ENCODE data around the gene ZDHHC7.
"Not testable (repeated sequence)": the region's sequence is repeated elsewhere in the genome, so short reads cannot be mapped to it uniquely, and the experiment has no call there.

Gene ZDHHC7

GRCh38 chr16:85042606-85043005, 31.3 kb upstream of the ZDHHC7 start:
- no peak for DNase-seq (ENCODE audit: low spot score)

GRCh38 chr16:85042167-85042526, 30.8 kb upstream of the ZDHHC7 start:
- DNase-seq (ENCODE audit: low spot score): no peak

GRCh38 chr16:85041219-85042166, 30.2 kb upstream of the ZDHHC7 start:
- no peak for DNase-seq (ENCODE audit: low spot score)

- no peak for DNase-seq (ENCODE audit: low spot score)
Observed at GRCh38 chr16:85040685-85041084, 29.4 kb upstream of the ZDHHC7 start.

GRCh38 chr16:85037721-85038120, 26.4 kb upstream of the ZDHHC7 start:
- no peak for DNase-seq (ENCODE audit: low spot score)

- no peak for DNase-seq (ENCODE audit: low spot score)
Observed at GRCh38 chr16:85037050-85037410, 25.7 kb upstream of the ZDHHC7 start.

- DNase-seq (ENCODE audit: low spot score): no peak
Observed at GRCh38 chr16:85036236-85037049, 25.1 kb upstream of the ZDHHC7 start.

GRCh38 chr16:85034591-85035433, 23.5 kb upstream of the ZDHHC7 start:
- no peak for DNase-seq (ENCODE audit: low spot score)

GRCh38 chr16:85033171-85033570, 21.8 kb upstream of the ZDHHC7 start:
- no peak for DNase-seq (ENCODE audit: low spot score)

GRCh38 chr16:85032187-85032586, 20.9 kb upstream of the ZDHHC7 start:
- not testable (repeated sequence) for DNase-seq (ENCODE audit: low spot score)

- DNase-seq (ENCODE audit: low spot score): no peak
Observed at GRCh38 chr16:85031451-85031850, 20.1 kb upstream of the ZDHHC7 start.

GRCh38 chr16:85029981-85030401, 18.7 kb upstream of the ZDHHC7 start:
- DNase-seq (ENCODE audit: low spot score): no peak

GRCh38 chr16:85029408-85029784, 18.1 kb upstream of the ZDHHC7 start:
- DNase-seq (ENCODE audit: low spot score): peak; percentile 77

GRCh38 chr16:85028685-85029407, 17.5 kb upstream of the ZDHHC7 start:
- DNase-seq (ENCODE audit: low spot score): peak; percentile 72

- DNase-seq (ENCODE audit: low spot score): no peak
Observed at GRCh38 chr16:85027958-85028684, 16.8 kb upstream of the ZDHHC7 start.

- DNase-seq (ENCODE audit: low spot score): peak; percentile 95
Observed at GRCh38 chr16:85027349-85027957, 16.1 kb upstream of the ZDHHC7 start, which contains the start of gene KIAA0513. TSS of gene KIAA0513 (plus strand) at chr16:85027795. CDS start at chr16:85067072, 39,277 bp downstream.

- no peak for DNase-seq (ENCODE audit: low spot score)
Observed at GRCh38 chr16:85026703-85027102, 15.4 kb upstream of the ZDHHC7 start.

GRCh38 chr16:85025781-85026653, 14.7 kb upstream of the ZDHHC7 start:
- DNase-seq (ENCODE audit: low spot score): no peak

- no peak for DNase-seq (ENCODE audit: low spot score)
Observed at GRCh38 chr16:85019659-85020245, 8.4 kb upstream of the ZDHHC7 start.
